Vagina (tissue), 2 donors: ENCODE data around the gene TNFRSF8. TPM values are rescaled to one million over a fixed set of nuclear protein-coding genes. Genes with fewer than 3 reads are reported as not detected.

Experiments used
- DNase-seq, 2 donors: peaks; one replicate each; pipeline ENCODE4 v3.0.0-alpha.2; 2017; ENCODE audit errors: extremely low spot score in 2 of 2
- H3K27ac ChIP-seq: fragments of 200-600 bp; sonication (generic); one replicate; pipeline ENCODE4 v1.5.1; 2019
- H3K27me3 ChIP-seq: fragments of 200-600 bp; sonication (generic); one replicate; pipeline ENCODE4 v1.5.1; 2019
- H3K36me3 ChIP-seq, 2 donors: fragments of 200-600 bp; sonication (generic); one replicate each; pipeline ENCODE4 v1.5.1; 2017 to 2019
- H3K4me1 ChIP-seq: fragments of 200-600 bp; sonication (generic); one replicate; pipeline ENCODE4 v1.5.1; 2019
- H3K4me3 ChIP-seq, 2 donors: fragments of 200-600 bp; sonication (generic); 1 replicate in 1 of 2; 2 replicates in 1 of 2; pipeline ENCODE4 v1.5.1; 2016 to 2019
- H3K9me3 ChIP-seq: fragments of 200-600 bp; sonication (generic); one replicate; pipeline ENCODE4 v1.5.1; 2019
- CTCF ChIP-seq, 3 experiments: fragments of 450-650 bp in 2 of 3; fragments of 200-600 bp in 1 of 3; sonication (generic) in 1 of 3; IDR thresholded peaks; one replicate each; pipeline ENCODE4 v1.5.1; 2017 to 2019; ENCODE audit warnings: antibody characterized with exemption in 3 of 3, mild to moderate bottlenecking in 2 of 3, moderate library complexity in 2 of 3
- POLR2A ChIP-seq, 2 donors: fragments of 450-650 bp; IDR thresholded peaks; one replicate each; pipeline ENCODE4 v1.6.1; 2017; ENCODE audit warnings: antibody characterized with exemption in 2 of 2, mild to moderate bottlenecking in 2 of 2, moderate library complexity in 2 of 2
- POLR2AphosphoS5 ChIP-seq, 2 donors: sonication (generic); formaldehyde crosslinking; IDR thresholded peaks; one replicate each; pipeline ENCODE4 v1.9.0; 2017; ENCODE audit warnings: antibody characterized with exemption in 2 of 2, mild to moderate bottlenecking in 2 of 2, low read depth in 1 of 2; ENCODE audit not compliant: insufficient read depth in 1 of 2
- intact Hi-C: fragments of 100-400 bp; cut with DNase I; formaldehyde crosslinking; loops from one replicate; pipeline ENCODE4 v1.15.1; 2023
- total RNA-seq: library from RNA; depleted of rRNA; stranded (reverse); fragments of >200 nt; gene quantifications from one replicate; pipeline ENCODE4 v1.2.3, GENCODE V29; 2016

The TNFRSF8 gene
- total RNA-seq, 1 donor from 2014 or later = 1.2 TPM

- Histone ChIP-seq H3K27me3 (no peaks in the 10 kb centered on the region), H3K4me1 (no peaks in the 10 kb centered on the region), H3K36me3 (no peaks in the 10 kb centered on the region), H3K9me3 (no peaks in the 10 kb centered on the region), H3K27ac (no peak overlapping the region), H3K4me3 (no peak overlapping the region)
- TF ChIP-seq POLR2A (IDR thresholded peaks at IDR 0.05) (no peak), POLR2AphosphoS5 (IDR thresholded peaks at IDR 0.05; ENCODE audit: insufficient read depth in 1 of 2, low read depth in 1 of 2) (no peak), CTCF (IDR thresholded peaks at IDR 0.05) (no peak)
- no peak for DNase-seq
- intact Hi-C loops = no loop called here
Measured at GRCh38 chr1:12081648-12082396, 18.7 kb downstream of the TNFRSF8 start.

- Histone ChIP-seq H3K9me3 (no peaks in the 10 kb centered on the region), H3K27me3 (no peaks in the 10 kb centered on the region), H3K4me3 (no peak overlapping the region), H3K27ac (no peak overlapping the region), H3K4me1 (no peaks in the 10 kb centered on the region), H3K36me3 (no peaks in the 10 kb centered on the region)
- TF ChIP-seq CTCF (IDR thresholded peaks at IDR 0.05) = no peak
- no peak for TF ChIP-seq POLR2AphosphoS5 (IDR thresholded peaks at IDR 0.05; ENCODE audit: insufficient read depth in 1 of 2, low read depth in 1 of 2)
- TF ChIP-seq POLR2A (IDR thresholded peaks at IDR 0.05) = no peak
- no peak for DNase-seq
- intact Hi-C loops = no loop called here
Measured at GRCh38 chr1:12082988-12083387, 19.9 kb downstream of the TNFRSF8 start.

- no peak overlapping the region for H3K4me3 ChIP-seq
- no peak for DNase-seq
- H3K9me3 ChIP-seq = no peaks in the 10 kb centered on the region
- no peak overlapping the region for H3K27ac ChIP-seq
- no peak for TF ChIP-seq POLR2AphosphoS5 (IDR thresholded peaks at IDR 0.05; ENCODE audit: insufficient read depth in 1 of 2, low read depth in 1 of 2)
- TF ChIP-seq CTCF (IDR thresholded peaks at IDR 0.05) = no peak
- no peak for TF ChIP-seq POLR2A (IDR thresholded peaks at IDR 0.05)
- H3K27me3 ChIP-seq = no peaks in the 10 kb centered on the region
- H3K4me1 ChIP-seq = no peaks in the 10 kb centered on the region
- intact Hi-C loops = no loop called here
- no peaks in the 10 kb centered on the region for H3K36me3 ChIP-seq
Measured at GRCh38 chr1:12083766-12084165, 20.7 kb downstream of the TNFRSF8 start.

- Histone ChIP-seq H3K4me3 (no peak overlapping the region), H3K27me3 (no peaks in the 10 kb centered on the region), H3K36me3 (no peaks in the 10 kb centered on the region), H3K9me3 (no peaks in the 10 kb centered on the region), H3K27ac (no peak overlapping the region), H3K4me1 (no peaks in the 10 kb centered on the region)
- intact Hi-C loops = no loop called here
- DNase-seq = no peak
- TF ChIP-seq CTCF (IDR thresholded peaks at IDR 0.05) (no peak), POLR2A (IDR thresholded peaks at IDR 0.05) (no peak), POLR2AphosphoS5 (IDR thresholded peaks at IDR 0.05; ENCODE audit: insufficient read depth in 1 of 2, low read depth in 1 of 2) (no peak)
Measured at GRCh38 chr1:12085643-12086260, 22.6 kb downstream of the TNFRSF8 start.

GRCh38 chr1:12087797-12088314 lies 24.8 kb downstream of the TNFRSF8 start:
- Histone ChIP-seq H3K36me3 (no peaks in the 10 kb centered on the region), H3K4me3 (no peak overlapping the region), H3K4me1 (no peaks in the 10 kb centered on the region), H3K9me3 (no peaks in the 10 kb centered on the region), H3K27ac (no peak overlapping the region), H3K27me3 (no peaks in the 10 kb centered on the region)
- intact Hi-C loops = no loop called here
- DNase-seq = no peak
- TF ChIP-seq POLR2AphosphoS5 (IDR thresholded peaks at IDR 0.05; ENCODE audit: insufficient read depth in 1 of 2, low read depth in 1 of 2) (no peak), POLR2A (IDR thresholded peaks at IDR 0.05) (no peak), CTCF (IDR thresholded peaks at IDR 0.05) (no peak)
